ENCODE results near the gene RSBN1.

Gene RSBN1

DNA sequence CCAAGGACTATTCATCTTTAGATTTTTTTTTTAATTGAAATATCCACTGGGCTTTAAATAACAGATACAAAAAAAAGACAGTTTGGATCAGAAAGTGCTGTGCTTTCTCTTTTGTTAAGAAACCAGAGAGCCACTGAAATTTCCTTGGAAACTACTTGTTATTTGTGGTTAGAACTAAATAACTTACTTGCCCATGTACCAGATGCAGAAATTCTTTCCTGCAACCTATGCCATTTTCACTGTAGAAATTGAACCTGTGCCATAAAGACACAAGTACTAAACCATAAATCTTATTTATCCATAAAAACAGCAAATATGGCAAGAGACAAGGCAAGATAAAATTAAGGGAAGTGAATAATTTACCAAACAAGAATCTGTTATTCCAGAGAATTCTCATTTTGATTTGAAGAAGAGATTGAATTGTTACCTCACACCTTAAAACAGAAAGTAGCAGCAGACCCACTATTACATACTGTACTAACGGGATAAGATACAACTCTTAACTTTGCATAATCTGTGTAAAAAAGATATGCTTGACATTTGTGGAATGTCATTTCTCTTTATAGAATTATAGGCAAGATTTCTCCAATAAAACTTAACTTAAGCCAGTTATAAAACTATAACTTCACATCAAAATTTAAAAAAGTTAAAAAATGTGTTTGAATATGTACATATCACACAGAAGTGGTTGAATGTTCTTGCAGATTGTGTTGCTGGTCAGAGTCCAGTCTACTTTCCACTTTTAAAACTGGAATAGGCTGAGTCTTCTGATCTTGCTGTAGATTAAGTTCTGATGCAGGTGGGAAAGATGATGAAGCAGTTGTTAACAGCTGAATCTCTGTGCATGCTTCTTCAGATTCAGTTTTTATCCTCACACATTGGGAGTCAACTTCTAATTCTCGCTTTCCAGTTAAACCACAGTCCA lies 46.7 kb downstream of the RSBN1 start:
- TF ChIP-seq, protein P1, sequence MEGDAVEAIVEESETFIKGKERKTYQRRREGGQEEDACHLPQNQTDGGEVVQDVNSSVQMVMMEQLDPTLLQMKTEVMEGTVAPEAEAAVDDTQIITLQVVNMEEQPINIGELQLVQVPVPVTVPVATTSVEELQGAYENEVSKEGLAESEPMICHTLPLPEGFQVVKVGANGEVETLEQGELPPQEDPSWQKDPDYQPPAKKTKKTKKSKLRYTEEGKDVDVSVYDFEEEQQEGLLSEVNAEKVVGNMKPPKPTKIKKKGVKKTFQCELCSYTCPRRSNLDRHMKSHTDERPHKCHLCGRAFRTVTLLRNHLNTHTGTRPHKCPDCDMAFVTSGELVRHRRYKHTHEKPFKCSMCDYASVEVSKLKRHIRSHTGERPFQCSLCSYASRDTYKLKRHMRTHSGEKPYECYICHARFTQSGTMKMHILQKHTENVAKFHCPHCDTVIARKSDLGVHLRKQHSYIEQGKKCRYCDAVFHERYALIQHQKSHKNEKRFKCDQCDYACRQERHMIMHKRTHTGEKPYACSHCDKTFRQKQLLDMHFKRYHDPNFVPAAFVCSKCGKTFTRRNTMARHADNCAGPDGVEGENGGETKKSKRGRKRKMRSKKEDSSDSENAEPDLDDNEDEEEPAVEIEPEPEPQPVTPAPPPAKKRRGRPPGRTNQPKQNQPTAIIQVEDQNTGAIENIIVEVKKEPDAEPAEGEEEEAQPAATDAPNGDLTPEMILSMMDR (IDR thresholded peaks at IDR 0.05; ENCODE audit: low read depth, low read length) = no peak
- no peak for DNase-seq (ENCODE audit: extremely low read depth, low read depth)

DNA sequence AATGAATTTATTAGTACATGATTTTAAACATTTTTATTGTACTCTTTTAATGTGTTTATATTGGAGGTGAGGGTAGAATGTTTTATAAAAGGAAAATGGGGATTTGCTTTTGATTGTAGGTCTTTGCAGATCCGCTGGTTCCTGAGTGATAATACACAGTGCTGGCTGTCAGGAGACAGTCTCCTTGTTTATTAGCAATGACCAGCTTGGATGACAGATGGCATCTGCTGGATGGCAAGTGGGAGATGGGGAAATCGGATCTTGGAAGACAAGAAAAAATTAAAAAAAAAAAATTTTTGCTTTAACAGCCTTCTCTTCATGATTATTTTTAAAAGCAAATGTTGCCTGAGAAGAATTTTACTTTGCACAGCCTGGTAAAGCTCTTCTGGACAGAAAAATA lies 48.6 kb downstream of the RSBN1 start:
- DNase-seq (ENCODE audit: extremely low read depth, low read depth) = no peak
- TF ChIP-seq, protein P1 (IDR thresholded peaks at IDR 0.05; ENCODE audit: low read depth, low read length) = no peak

DNA sequence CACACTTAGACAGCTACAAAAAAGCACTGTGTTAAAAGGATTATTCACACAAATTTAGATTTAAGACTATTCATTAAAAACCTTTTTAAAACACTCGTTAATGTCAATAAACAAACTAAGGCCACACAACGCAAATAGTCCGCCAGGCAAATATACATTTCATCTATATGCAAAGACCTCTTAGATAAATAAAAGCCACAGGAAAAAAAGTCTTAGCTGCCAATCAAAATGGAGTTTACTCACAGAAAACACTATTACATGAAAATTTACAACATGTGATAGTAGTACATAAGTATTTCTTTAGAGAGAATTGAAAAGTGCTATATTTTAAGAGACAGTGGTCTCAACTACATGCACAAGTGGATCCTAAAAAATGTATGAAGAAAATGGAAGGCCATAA lies 50.3 kb downstream of the RSBN1 start:
- DNase-seq (ENCODE audit: extremely low read depth, low read depth) = no peak
- TF ChIP-seq, protein P1 (IDR thresholded peaks at IDR 0.05; ENCODE audit: low read depth, low read length) = no peak

DNA sequence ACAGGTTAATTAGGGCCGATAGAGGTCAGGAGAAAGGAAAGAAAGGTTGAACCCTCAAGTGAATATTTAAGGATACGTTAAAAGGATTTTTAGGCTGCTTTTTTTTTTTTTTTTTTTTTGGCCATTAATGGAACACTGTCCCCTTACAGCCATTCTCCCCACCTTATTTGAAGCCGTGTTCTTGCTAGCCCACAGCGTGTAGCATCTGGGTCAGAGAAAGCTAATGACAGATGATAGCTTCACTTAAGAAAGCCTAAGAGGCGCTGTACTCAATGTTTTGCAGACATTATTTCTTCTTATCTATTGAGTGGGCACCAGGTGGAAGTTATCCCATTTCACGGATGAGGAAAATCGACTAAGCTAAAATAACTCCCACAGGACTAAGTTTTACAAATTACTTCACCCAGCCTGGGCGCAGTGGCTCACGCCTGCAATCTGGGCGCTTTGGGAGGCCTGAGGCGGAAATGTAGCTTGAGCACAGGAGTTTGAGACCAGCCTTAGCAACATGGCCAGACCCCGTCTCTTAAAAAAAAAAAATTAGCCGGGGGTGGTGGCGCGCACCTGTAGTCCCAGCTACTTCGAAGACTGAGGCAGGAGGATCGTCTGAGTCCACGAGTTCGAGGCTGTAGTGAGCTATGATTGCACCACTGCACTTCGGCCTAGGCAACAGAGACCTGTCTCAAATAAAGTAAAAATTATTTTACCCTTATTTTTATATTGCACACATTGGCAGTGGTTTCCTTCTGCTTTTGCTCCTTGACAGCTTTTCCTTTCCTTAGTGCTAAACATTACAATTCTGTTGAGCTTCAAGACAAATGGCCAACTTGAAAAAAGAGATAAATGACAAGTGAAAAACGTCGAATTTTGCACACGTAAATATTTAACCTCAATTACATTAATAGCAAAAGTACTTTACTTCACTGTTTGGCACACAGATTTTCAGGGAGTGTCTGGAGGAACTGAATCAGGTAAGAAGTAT lies 51.9 kb downstream of the RSBN1 start:
- TF ChIP-seq, protein P1 (IDR thresholded peaks at IDR 0.05; ENCODE audit: low read depth, low read length) = no peak
- no peak for DNase-seq (ENCODE audit: extremely low read depth, low read depth)

DNA sequence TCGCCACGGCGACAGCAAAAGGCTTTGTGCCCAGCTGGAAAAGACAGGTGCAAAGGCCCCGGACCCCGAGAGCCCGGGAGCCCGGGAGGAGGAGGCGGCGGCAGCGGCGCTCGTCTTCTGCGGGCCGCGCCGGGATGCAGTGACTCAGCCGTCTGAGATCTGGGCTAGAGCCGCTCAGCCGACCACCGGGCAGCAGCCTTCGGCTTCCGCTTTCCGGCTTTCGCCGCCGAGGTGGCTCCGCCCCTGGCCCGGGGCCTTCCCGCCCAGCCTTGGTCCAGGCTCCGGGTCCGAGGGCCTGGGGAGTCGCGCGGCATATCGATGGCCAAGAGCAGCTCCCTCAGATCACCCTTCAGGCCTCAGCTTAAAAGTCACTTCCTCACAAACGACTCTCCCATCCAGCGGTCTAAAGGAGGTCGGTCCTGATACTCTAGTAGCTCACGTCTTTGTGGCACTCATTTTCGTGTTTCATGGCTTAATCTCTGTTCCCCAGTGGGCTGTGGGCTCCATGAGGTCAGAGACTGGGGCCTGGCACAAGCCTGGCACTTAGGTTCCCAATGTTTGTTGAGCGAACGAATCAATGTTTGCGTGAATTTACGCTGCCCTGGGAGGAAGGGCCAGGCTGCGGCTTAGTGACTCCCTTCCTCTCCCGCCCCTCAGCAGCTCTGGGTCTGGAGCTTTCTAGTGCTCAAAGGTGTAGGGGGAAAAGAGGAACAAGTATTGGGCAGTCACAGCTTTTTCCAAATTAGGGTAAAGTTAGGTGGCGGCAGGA lies 52.8 kb downstream of the RSBN1 start, which contains the start of gene PHTF1:
Gene PHTF1 (minus strand): TSS at position 154 of the 769 bp plus-strand sequence. CDS start 783 bp downstream, outside the sequence.
- DNase-seq (ENCODE audit: extremely low read depth, low read depth) = peak; percentile 39
- TF ChIP-seq, protein P1 (IDR thresholded peaks at IDR 0.05; ENCODE audit: low read depth, low read length) = no peak

DNA sequence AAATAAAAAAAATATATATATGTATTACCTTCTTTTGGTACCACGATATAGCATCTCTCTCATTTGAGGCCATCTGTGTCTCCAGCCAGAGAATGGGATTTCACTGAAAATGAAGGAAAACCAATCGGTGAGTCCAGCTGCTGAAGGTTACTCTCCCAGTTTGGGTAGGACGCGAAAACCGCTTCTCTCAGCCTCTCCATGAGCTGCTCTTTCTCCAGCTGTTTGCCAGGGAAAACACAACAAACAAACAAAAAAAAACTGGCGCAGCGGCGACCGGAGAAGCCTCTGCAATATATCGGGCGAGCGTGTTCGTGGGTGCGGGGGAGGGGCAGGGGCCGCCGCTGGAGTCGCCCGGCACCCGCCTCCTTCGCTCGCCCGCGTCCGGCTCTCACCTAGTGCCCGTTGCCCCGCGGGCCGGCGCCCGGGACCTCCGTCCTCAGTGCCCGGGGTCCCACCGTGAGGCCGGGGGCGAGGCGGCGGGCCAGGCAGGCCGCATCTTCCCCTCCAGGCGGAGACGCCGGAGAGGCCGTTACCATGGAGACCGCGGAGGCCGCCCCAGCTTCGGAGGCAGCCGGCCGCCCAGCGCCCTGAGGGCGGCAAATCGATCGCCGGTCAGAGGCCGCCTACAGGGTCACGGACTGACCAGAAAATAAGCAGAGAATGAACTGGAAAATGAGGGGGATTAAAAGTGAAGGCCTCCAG lies 53.5 kb downstream of the RSBN1 start:
- TF ChIP-seq, protein P1 (IDR thresholded peaks at IDR 0.05; ENCODE audit: low read depth, low read length) = no peak
- no peak for DNase-seq (ENCODE audit: extremely low read depth, low read depth)
